ENCODE data around the gene FBF1. TPM values are rescaled to one million over a fixed set of nuclear protein-coding genes. Genes with fewer than 3 reads are reported as not detected.

Gene FBF1
- total and polyA plus RNA-seq, 2 of the 8 experiments (the other 6 are each of a cell fraction or from before 2014, with no cell fraction given) = 8.1 to 13.1 TPM

- H3K23ac ChIP-seq (ENCODE audit: insufficient read length) = no peak overlapping the region
- ChIA-PET CTCF (ENCODE audit: partially characterized antibody) (interaction anchor here (0.6 to 51.3 kb wide), 7 partner anchors 10 to 1044 kb away, joined by 3 to 885 read pairs (median 5); partner anchors contain the start of gene CDK3), POLR2A (ENCODE audit: partially characterized antibody) (interaction anchor here (0.9 to 7.4 kb wide), 7 partner anchors 10 to 380 kb away, joined by 3 to 40 read pairs (median 3); no protein-coding TSS in a partner anchor)
- H3K4me2 ChIP-seq (ENCODE audit: insufficient read depth in 1 of 2, low read depth in 2 of 2, low read length in 2 of 2) = no peak overlapping the region
- H2AFZ ChIP-seq (ENCODE audit: low read length) = no peak overlapping the region
- H2AK5ac ChIP-seq (ENCODE audit: low read depth, low read length) = no peak overlapping the region
- H2BK120ac ChIP-seq (replicated peaks; ENCODE audit: low read depth, low read length) = no peak overlapping the region
- no peaks in the 10 kb centered on the region for H3K9me3 ChIP-seq (ENCODE audit: insufficient read depth in 2 of 2, low read depth in 1 of 2, low read length in 1 of 2)
- H4K8ac ChIP-seq (ENCODE audit: extremely low read depth, insufficient read depth, low read length) = no peak overlapping the region
- H3K23me2 ChIP-seq (ENCODE audit: low read depth, low read length) = peaks cover 11% of the 10 kb centered on the region
- H3K9ac ChIP-seq (replicated peaks in 1 of 4; ENCODE audit: extremely low read depth in 1 of 4, low read depth in 3 of 4, low read length in 3 of 4) = no peak overlapping the region
- H3K27me3 ChIP-seq (replicated peaks in 1 of 4; ENCODE audit: control insufficient read depth in 3 of 4, extremely low read depth in 1 of 4, insufficient read depth in 3 of 4, low read length in 3 of 4) = no peaks in the 10 kb centered on the region
- no peak overlapping the region for H2BK15ac ChIP-seq (ENCODE audit: low read length)
- peaks cover 3% of the 10 kb centered on the region; the same call in 1 of the 2 replicates for H3K79me1 ChIP-seq (ENCODE audit: low read depth, low read length)
- peaks cover 0 to 24% of the 10 kb centered on the region in 2 experiments; a peak in 2 of 4 replicates for H3K79me2 ChIP-seq (ENCODE audit: control insufficient read depth in 1 of 2, insufficient read depth in 2 of 2, low read length in 2 of 2)
- no peak overlapping the region for H2BK20ac ChIP-seq (ENCODE audit: low read length)
- no peak overlapping the region for H3K4me3 ChIP-seq (ENCODE audit: extremely low read depth in 1 of 4, insufficient read depth in 2 of 4, low read depth in 3 of 4, low read length in 4 of 4)
- TF ChIP-seq RBBP5 (IDR thresholded peaks at IDR 0.05; ENCODE audit: borderline replicate concordance, low read depth, low read length) = no peak
- TF ChIP-seq KDM1A (IDR thresholded peaks at IDR 0.05; ENCODE audit: borderline replicate concordance, low read length) = no peak
- no peak overlapping the region for H2BK5ac ChIP-seq (ENCODE audit: low read depth, low read length)
- peaks cover 2 to 5% of the 10 kb centered on the region in 2 experiments for H4K20me1 ChIP-seq (replicated peaks in 1 of 2; ENCODE audit: control insufficient read depth in 1 of 2, insufficient read depth in 2 of 2, low read length in 2 of 2)
- no peak overlapping the region for H4K91ac ChIP-seq (replicated peaks; ENCODE audit: insufficient read length, low read length)
- H4K5ac ChIP-seq (ENCODE audit: insufficient read length, low read depth, low read length) = no peak overlapping the region
- no peak overlapping the region for H3K4ac ChIP-seq (replicated peaks; ENCODE audit: insufficient read length, low read depth, low read length)
- no peak overlapping the region for H3K14ac ChIP-seq (ENCODE audit: insufficient read length)
- WGBS, 2 experiments (ENCODE audit: extremely low coverage in 1 of 2, insufficient coverage in 1 of 2, insufficient read length in 1 of 2, insufficient replicate concordance in 2 of 2, low coverage in 1 of 2, low lambda C conversion rate in 2 of 2, missing lambda C conversion rate in 1 of 2) = 91% methylated on average over 21 of the region's 23 CpGs; no CpG with 5 or more reads in 1 of the 2 experiments
- no peak overlapping the region for H3K56ac ChIP-seq (replicated peaks; ENCODE audit: insufficient read length, low read depth, low read length)
- H3K4me1 ChIP-seq (replicated peaks in 1 of 4; ENCODE audit: control insufficient read depth in 3 of 4, insufficient read depth in 4 of 4, low read length in 3 of 4) = peaks cover 3 to 16% (median 10%) of the 10 kb centered on the region in 4 experiments
- H3K36me3 ChIP-seq (ENCODE audit: control insufficient read depth in 2 of 4, insufficient read depth in 4 of 4, low read length in 3 of 4) = peaks cover 5 to 35% (median 23%) of the 10 kb centered on the region in 4 experiments; a peak in 7 of 8 replicates
- H3K27ac ChIP-seq (ENCODE audit: low read depth, low read length) = no peak overlapping the region
- no peak for FAIRE-seq
- no peak overlapping the region for H3K18ac ChIP-seq (ENCODE audit: extremely low read depth, low read length)
- no peak overlapping the region for H2BK12ac ChIP-seq (ENCODE audit: low read depth, low read length)
- no peak for DNase-seq (ENCODE audit: low read depth in 1 of 2, low spot score in 2 of 2)
Measured at GRCh38 chr17:75899767-75900468, 40.9 kb downstream of the FBF1 start.
